Peyer's patch (tissue), 4 donors: ENCODE data around the gene ZBTB20. TPM values are rescaled to one million over a fixed set of nuclear protein-coding genes. Genes with fewer than 3 reads are reported as not detected.
A peak's percentile ranks its signal among the peaks of the same experiment; 100 is the strongest.

Experiments
- DNase-seq, 3 donors: peaks; one replicate each; pipeline ENCODE4 v3.0.0-alpha.2; 2017 to 2019
- H3K27ac ChIP-seq, 4 donors: fragments of 200-600 bp; sonication (generic); one replicate each; pipeline ENCODE4 v1.5.1; 2016 to 2019
- H3K27me3 ChIP-seq, 2 donors: fragments of 200-600 bp; sonication (generic); one replicate each; pipeline ENCODE4 v1.5.1; 2019
- H3K36me3 ChIP-seq, 3 donors: fragments of 200-600 bp; sonication (generic); one replicate each; pipeline ENCODE4 v1.5.1; 2016 to 2019
- H3K4me1 ChIP-seq, 4 donors: fragments of 200-600 bp; sonication (generic); one replicate each; pipeline ENCODE4 v1.5.1; 2016 to 2019
- H3K4me3 ChIP-seq, 4 donors: fragments of 200-600 bp; sonication (generic); 1 replicate in 3 of 4; 2 replicates in 1 of 4; pipeline ENCODE4 v1.5.1; 2016 to 2019; ENCODE audit warnings: mild to moderate bottlenecking in 1 of 4
- H3K9me3 ChIP-seq, 4 donors: fragments of 200-600 bp; sonication (generic); one replicate each; pipeline ENCODE4 v1.5.1; 2016 to 2019; ENCODE audit warnings: mild to moderate bottlenecking in 1 of 4
- CTCF ChIP-seq, 6 experiments: fragments of 450-650 bp in 4 of 6; fragments of 200-600 bp in 2 of 6; sonication (generic) in 1 of 6; IDR thresholded peaks; one replicate each; pipeline ENCODE4 v1.5.1; 2017 to 2019; ENCODE audit warnings: antibody characterized with exemption in 6 of 6, mild to moderate bottlenecking in 3 of 6, moderate library complexity in 1 of 6
- POLR2A ChIP-seq, 2 donors: fragments of 450-650 bp; IDR thresholded peaks; one replicate each; pipeline ENCODE4 v1.5.1; 2017; ENCODE audit warnings: antibody characterized with exemption in 2 of 2, mild to moderate bottlenecking in 2 of 2, moderate library complexity in 2 of 2
- total RNA-seq, 4 donors: library from RNA; depleted of rRNA; stranded (reverse); fragments of >200 nt; gene quantifications; one replicate each; pipeline ENCODE4 v1.1.0, GENCODE V29; 2016

The ZBTB20 gene
- total RNA-seq, 4 donors from 2014 or later: 19.6 to 135 (median 57.2) TPM

GRCh38 chr3:114877378-114878113, 269.5 kb downstream of the ZBTB20 start:
- no peaks in the 10 kb centered on the region for H3K27me3 ChIP-seq
- TF ChIP-seq POLR2A (IDR thresholded peaks at IDR 0.05): no peak
- no peak for TF ChIP-seq CTCF (IDR thresholded peaks at IDR 0.05)
- DNase-seq: no peak
- no peak overlapping the region for H3K4me3 ChIP-seq
- H3K27ac ChIP-seq: no peak overlapping the region
- peaks cover 0 to 17% (median 0%) of the 10 kb centered on the region in 4 donors for H3K4me1 ChIP-seq
- H3K9me3 ChIP-seq: no peaks in the 10 kb centered on the region
- no peaks in the 10 kb centered on the region for H3K36me3 ChIP-seq

- TF ChIP-seq POLR2A (IDR thresholded peaks at IDR 0.05) (no peak), CTCF (IDR thresholded peaks at IDR 0.05) (no peak)
- Histone ChIP-seq H3K27me3 (no peaks in the 10 kb centered on the region), H3K36me3 (no peaks in the 10 kb centered on the region), H3K9me3 (no peaks in the 10 kb centered on the region), H3K27ac (no peak overlapping the region), H3K4me1 (peaks cover 0 to 19% (median 0%) of the 10 kb centered on the region in 4 donors), H3K4me3 (no peak overlapping the region)
- DNase-seq: no peak
These were observed 272.5 kb downstream of the ZBTB20 start for GRCh38 chr3:114874522-114874971.

- TF ChIP-seq CTCF (IDR thresholded peaks at IDR 0.05) (no peak), POLR2A (IDR thresholded peaks at IDR 0.05) (no peak)
- H3K9me3 ChIP-seq: no peaks in the 10 kb centered on the region
- no peak overlapping the region for H3K4me3 ChIP-seq
- no peak for DNase-seq
- H3K27me3 ChIP-seq: no peaks in the 10 kb centered on the region
- peaks cover 0 to 19% (median 0%) of the 10 kb centered on the region in 4 donors for H3K4me1 ChIP-seq
- H3K36me3 ChIP-seq: no peaks in the 10 kb centered on the region
- H3K27ac ChIP-seq: no peak overlapping the region
These were observed 273.5 kb downstream of the ZBTB20 start for GRCh38 chr3:114873591-114873990.

- Histone ChIP-seq H3K9me3 (no peaks in the 10 kb centered on the region), H3K4me1 (peaks cover 0 to 19% (median 0%) of the 10 kb centered on the region in 4 donors), H3K36me3 (no peaks in the 10 kb centered on the region), H3K4me3 (no peak overlapping the region), H3K27ac (peak overlapping the region in 1 of 4 donors; percentile 4), H3K27me3 (no peaks in the 10 kb centered on the region)
- no peak for DNase-seq
- TF ChIP-seq CTCF (IDR thresholded peaks at IDR 0.05) (no peak), POLR2A (IDR thresholded peaks at IDR 0.05) (no peak)
These were observed 274.5 kb downstream of the ZBTB20 start for GRCh38 chr3:114872588-114872987.

GRCh38 chr3:114872050-114872449, 275.0 kb downstream of the ZBTB20 start:
- no peaks in the 10 kb centered on the region for H3K27me3 ChIP-seq
- H3K4me1 ChIP-seq: peaks cover 0 to 19% (median 0%) of the 10 kb centered on the region in 4 donors
- no peaks in the 10 kb centered on the region for H3K9me3 ChIP-seq
- H3K4me3 ChIP-seq: no peak overlapping the region
- TF ChIP-seq POLR2A (IDR thresholded peaks at IDR 0.05) (no peak), CTCF (IDR thresholded peaks at IDR 0.05) (no peak)
- DNase-seq: no peak
- H3K27ac ChIP-seq: peak overlapping the region in 1 of 4 donors; percentile 4
- H3K36me3 ChIP-seq: no peaks in the 10 kb centered on the region
